Measurements from ENCODE around the gene MFAP2.

Gene MFAP2

GRCh38 chr1:16978567-16979474 is 1.6 kb downstream of the MFAP2 start:
- in situ Hi-C loops (cut with MboI; ENCODE audit: low sequenced_read_pairs, unreplicated experiment): no loop called here
- no peak for TF ChIP-seq CTCF (IDR thresholded peaks at IDR 0.05; ENCODE audit: borderline replicate concordance, control extremely low read depth, extremely low read depth, insufficient read depth, missing control alignments)
- no peak for DNase-seq (ENCODE audit: low spot score)

GRCh38 chr1:16978139-16978538 is 2.3 kb downstream of the MFAP2 start:
- DNase-seq (ENCODE audit: low spot score): no peak
- TF ChIP-seq CTCF (IDR thresholded peaks at IDR 0.05; ENCODE audit: borderline replicate concordance, control extremely low read depth, extremely low read depth, insufficient read depth, missing control alignments): no peak
- in situ Hi-C loops (cut with MboI; ENCODE audit: low sequenced_read_pairs, unreplicated experiment): no loop called here

GRCh38 chr1:16977377-16977776 is 3.0 kb downstream of the MFAP2 start:
- no peak for TF ChIP-seq CTCF (IDR thresholded peaks at IDR 0.05; ENCODE audit: borderline replicate concordance, control extremely low read depth, extremely low read depth, insufficient read depth, missing control alignments)
- in situ Hi-C loops (cut with MboI; ENCODE audit: low sequenced_read_pairs, unreplicated experiment): no loop called here
- no peak for DNase-seq (ENCODE audit: low spot score)

GRCh38 chr1:16976966-16977365 is 3.5 kb downstream of the MFAP2 start:
- in situ Hi-C loops (cut with MboI; ENCODE audit: low sequenced_read_pairs, unreplicated experiment): no loop called here
- DNase-seq (ENCODE audit: low spot score): no peak

GRCh38 chr1:16975838-16976237 is 4.6 kb downstream of the MFAP2 start:
- in situ Hi-C loops (cut with MboI; ENCODE audit: low sequenced_read_pairs, unreplicated experiment): no loop called here
- no peak for DNase-seq (ENCODE audit: low spot score)
- TF ChIP-seq CTCF (IDR thresholded peaks at IDR 0.05; ENCODE audit: borderline replicate concordance, control extremely low read depth, extremely low read depth, insufficient read depth, missing control alignments): no peak

More at GRCh38 chr1:16976966-16977365, 3.5 kb downstream of the MFAP2 start:
- no peak for TF ChIP-seq CTCF (IDR thresholded peaks at IDR 0.05; ENCODE audit: borderline replicate concordance, control extremely low read depth, extremely low read depth, insufficient read depth, missing control alignments)

- no peak for DNase-seq (ENCODE audit: low spot score)
- in situ Hi-C loops (cut with MboI; ENCODE audit: low sequenced_read_pairs, unreplicated experiment): no loop called here
- TF ChIP-seq CTCF (IDR thresholded peaks at IDR 0.05; ENCODE audit: borderline replicate concordance, control extremely low read depth, extremely low read depth, insufficient read depth, missing control alignments): no peak
Observed at GRCh38 chr1:16975211-16975610, 5.2 kb downstream of the MFAP2 start.
